Rectal smooth muscle tissue (tissue), 1 donor: ENCODE data around the gene RFXANK.
"Not testable (repeated sequence)": the region's sequence is repeated elsewhere in the genome, so short reads cannot be mapped to it uniquely, and the experiment has no call there.

Experiments
- H3K27ac ChIP-seq: one replicate; pipeline ENCODE4 v1.7.0; 2013; ENCODE audit warnings: low read depth, low read length, inconsistent platforms
- H3K27me3 ChIP-seq: one replicate; pipeline ENCODE4 v1.7.0; 2013; ENCODE audit warnings: low read length; ENCODE audit not compliant: control insufficient read depth, insufficient read depth
- H3K36me3 ChIP-seq: one replicate; pipeline ENCODE4 v1.7.0; 2013; ENCODE audit warnings: low read length; ENCODE audit not compliant: control insufficient read depth, insufficient read depth
- H3K4me1 ChIP-seq: one replicate; pipeline ENCODE4 v1.7.0; 2013; ENCODE audit warnings: low read length; ENCODE audit not compliant: control insufficient read depth, insufficient read depth
- H3K4me3 ChIP-seq: one replicate; pipeline ENCODE4 v1.7.0; 2013; ENCODE audit warnings: low read length
- H3K9ac ChIP-seq: one replicate; pipeline ENCODE4 v1.7.0; 2013; ENCODE audit warnings: low read length

RFXANK gene

DNA sequence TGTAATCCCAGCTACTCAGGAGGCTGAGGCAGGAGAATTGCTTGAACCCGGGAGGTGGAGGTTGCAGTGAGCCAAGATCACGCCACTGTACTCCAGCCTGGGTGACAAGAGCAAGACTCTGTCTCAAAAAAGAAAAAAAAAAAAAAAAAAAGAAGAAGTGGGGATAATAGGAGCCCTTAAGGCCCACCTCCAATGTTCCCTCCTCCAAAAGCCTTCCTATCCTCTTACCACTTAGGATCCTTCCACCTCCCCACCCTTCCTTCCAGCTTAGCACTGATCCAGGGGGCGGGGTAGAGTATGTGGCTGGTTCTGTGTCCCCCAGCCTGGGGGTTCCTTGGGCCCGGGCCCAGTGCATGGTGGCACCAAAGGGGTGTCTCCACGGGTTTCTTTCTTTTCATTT lies 18.8 kb upstream of the RFXANK start:
- H3K4me3 ChIP-seq, H3K27me3 ChIP-seq, H3K4me1 ChIP-seq, H3K36me3 ChIP-seq, H3K9ac ChIP-seq, H3K27ac ChIP-seq: not testable (repeated sequence)

DNA sequence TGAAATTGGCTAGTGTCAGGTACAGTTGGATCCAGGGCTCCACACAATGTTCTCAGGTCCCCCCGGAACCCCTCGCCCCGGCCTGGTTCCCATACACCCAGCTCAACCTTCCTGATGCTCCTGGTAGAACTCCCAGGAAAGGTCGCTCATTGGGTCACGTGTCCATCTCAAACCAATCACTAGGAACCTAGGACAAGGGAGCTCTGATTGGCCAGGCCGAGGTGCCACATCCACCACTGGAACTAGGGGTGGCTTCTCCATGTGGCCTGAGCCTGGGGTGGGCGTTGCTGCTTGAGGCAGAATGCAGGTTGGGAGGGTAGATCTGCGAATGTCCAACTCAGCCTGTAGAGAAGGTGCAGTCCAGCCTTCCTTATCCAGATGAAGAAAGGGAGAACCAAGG lies 15.1 kb upstream of the RFXANK start:
- no peak overlapping the region for H3K27ac ChIP-seq
- H3K4me1 ChIP-seq: no peaks in the 10 kb centered on the region
- H3K4me3 ChIP-seq: no peak overlapping the region
- no peaks in the 10 kb centered on the region for H3K27me3 ChIP-seq
- no peak overlapping the region for H3K9ac ChIP-seq
- H3K36me3 ChIP-seq: peaks cover 13% of the 10 kb centered on the region

DNA sequence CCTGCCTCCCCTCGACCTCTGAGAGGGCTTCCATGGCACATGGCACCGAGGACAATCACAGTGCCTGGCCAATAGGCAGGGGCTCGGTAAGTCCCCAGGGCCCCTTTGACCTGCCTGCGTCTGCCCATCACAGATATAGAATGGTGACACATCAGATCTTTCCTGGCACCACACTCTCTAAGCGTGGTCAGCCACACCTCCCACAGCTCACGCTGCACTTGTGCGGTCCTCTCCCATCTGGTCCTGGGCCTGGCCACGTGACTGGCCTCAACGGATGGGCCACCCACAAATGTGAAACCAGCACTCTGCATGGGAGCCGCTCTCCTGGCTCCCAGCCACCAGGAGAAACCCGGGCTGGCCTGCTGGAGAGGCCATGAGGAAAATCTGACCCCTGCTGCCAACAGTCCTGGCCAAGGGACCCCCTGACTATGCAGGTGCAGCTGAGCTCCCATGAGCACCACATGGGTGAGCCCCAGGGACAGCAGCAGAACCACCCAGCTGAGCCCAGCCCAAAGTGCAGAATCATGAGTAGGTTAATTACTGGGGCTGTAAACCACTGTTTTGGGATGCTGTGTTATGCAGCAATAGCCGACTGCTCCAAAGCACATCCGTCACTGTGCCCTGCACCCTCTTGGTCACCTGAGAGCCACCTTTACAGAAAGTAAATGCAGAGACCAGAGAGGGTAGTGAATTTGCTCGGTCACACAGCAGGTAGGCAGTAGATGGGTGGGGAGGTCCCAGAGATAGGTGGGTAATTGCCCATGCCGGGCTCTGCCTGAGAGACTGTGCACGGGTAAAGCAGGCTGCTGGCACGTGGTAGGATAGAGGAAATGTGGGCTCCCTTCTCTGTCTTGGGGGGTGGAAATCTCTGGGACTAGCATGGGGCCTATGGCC lies 12.3 kb upstream of the RFXANK start:
- Histone ChIP-seq H3K4me3 (no peak overlapping the region), H3K4me1 (no peaks in the 10 kb centered on the region), H3K9ac (no peak overlapping the region), H3K36me3 (peaks cover 21% of the 10 kb centered on the region), H3K27ac (no peak overlapping the region), H3K27me3 (no peaks in the 10 kb centered on the region)

DNA sequence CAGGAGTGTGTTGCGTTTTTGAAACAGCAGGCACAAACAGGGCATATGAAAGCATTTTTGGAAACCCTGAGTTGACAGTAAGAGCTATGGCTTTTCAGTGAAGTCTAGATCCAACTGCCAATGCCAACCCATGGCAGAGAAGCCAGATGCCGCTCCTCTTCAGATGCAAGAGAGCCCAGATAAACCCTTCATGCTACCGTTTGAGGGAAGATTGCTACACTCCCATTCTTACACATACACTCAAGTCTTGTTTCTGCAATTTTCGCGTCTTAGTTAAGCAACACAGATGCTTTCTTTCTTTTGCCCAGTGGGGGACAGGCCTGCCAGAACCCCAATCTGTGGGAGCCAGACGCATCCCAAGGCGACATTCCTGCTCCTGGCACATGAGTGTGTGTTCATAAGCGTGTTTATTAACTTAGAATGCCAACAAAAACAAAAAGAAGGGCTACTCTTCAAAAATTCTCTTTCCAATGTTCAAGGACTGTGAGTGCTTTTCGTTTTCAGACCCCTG lies 10.5 kb upstream of the RFXANK start:
- Histone ChIP-seq H3K4me3 (no peak overlapping the region), H3K36me3 (peaks cover 20% of the 10 kb centered on the region), H3K4me1 (no peaks in the 10 kb centered on the region)

DNA sequence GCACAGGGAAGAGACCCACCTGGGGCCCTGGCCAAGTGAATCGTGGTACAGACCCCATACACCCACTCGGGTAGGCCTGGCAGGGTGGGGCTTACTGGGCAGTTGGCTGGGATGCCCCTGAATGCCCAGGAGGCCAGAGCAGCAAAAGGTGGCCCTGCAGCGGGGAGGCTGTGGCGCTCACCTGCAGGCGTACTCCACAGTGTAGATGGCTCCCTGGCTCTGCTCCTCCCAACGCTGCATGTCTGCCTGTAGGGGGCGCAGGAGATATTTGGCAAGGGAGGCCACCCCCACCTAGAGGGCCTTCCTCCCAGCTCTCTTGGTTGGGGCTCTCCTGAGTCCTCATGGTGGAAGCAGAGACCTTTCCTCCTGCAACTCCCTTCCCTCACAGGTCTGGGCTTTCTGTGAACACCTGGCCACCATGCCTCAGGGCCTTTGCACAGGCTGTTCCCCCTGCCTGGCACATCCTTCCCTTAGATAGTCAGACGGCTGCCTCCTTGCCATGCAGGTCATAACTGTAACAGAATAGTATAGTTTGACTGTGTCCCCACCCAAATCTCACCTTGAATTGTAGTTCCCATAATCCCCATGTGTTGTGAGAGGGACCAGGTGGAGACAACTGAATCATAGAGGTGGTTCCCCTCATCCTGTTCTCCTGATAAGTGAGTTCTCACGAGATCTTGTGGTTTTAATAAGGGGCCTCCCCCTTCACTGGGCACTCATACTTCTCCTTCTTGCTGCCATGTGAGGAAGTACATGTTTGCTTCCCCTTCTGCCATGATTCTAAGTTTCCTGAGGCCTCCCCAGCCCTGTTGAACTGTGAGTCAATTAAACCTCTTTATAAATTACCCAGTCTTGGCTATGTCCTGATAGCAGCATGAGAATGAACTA lies 6.0 kb upstream of the RFXANK start:
- Histone ChIP-seq H3K9ac (no peak overlapping the region), H3K4me1 (peaks cover 15% of the 10 kb centered on the region)

More for the DNA sequence above, 10.5 kb upstream of the RFXANK start:
- no peak overlapping the region for H3K9ac ChIP-seq
- no peaks in the 10 kb centered on the region for H3K27me3 ChIP-seq
- no peak overlapping the region for H3K27ac ChIP-seq

DNA sequence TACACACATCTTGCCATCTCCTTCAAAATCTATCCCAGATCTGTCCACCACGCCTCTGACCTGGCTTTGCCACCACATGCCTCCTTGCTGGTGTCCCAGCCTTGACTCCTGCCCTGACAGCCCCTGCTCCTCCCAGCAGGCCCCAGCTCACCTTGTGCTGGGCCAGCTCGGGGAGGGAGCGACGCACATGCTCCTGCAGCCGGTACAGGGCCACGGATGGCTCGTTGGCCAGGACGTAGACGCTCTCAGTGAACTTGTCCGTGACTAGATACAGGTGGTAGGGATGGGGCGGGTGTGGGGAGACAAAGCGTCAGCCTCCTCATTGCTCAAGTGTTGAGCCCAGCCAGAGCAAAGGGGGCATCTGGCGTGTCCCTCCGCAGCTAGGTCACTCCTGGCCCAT lies 5.3 kb upstream of the RFXANK start:
- Histone ChIP-seq H3K36me3 (peaks cover 9% of the 10 kb centered on the region), H3K27me3 (no peaks in the 10 kb centered on the region)

More for the DNA sequence above, 6.0 kb upstream of the RFXANK start:
- H3K27ac ChIP-seq: no peak overlapping the region
- no peak overlapping the region for H3K4me3 ChIP-seq
- no peaks in the 10 kb centered on the region for H3K27me3 ChIP-seq
- peaks cover 9% of the 10 kb centered on the region for H3K36me3 ChIP-seq

DNA sequence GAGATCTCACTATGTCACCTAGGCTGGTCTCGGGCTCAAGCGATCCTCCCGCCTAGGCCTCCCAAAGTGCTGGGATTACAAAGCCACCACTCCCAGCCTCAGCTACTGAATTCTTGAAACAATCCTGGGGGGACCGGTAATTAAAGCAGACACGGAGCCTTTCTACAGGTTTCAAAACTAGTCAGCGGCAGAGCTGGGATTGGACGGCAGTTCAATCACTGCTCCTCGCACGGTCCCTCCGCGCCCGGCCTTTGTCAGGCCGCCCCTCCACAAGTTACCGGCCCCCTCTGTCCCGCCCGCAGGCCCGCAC lies 335 bp upstream of the RFXANK start:
- H3K36me3 ChIP-seq: peaks cover under 1% of the 10 kb centered on the region
- peaks cover 17% of the 10 kb centered on the region for H3K4me1 ChIP-seq

More for the DNA sequence above, 5.3 kb upstream of the RFXANK start:
- Histone ChIP-seq H3K27ac (no peak overlapping the region), H3K9ac (no peak overlapping the region), H3K4me1 (peaks cover 17% of the 10 kb centered on the region), H3K4me3 (no peak overlapping the region)

DNA sequence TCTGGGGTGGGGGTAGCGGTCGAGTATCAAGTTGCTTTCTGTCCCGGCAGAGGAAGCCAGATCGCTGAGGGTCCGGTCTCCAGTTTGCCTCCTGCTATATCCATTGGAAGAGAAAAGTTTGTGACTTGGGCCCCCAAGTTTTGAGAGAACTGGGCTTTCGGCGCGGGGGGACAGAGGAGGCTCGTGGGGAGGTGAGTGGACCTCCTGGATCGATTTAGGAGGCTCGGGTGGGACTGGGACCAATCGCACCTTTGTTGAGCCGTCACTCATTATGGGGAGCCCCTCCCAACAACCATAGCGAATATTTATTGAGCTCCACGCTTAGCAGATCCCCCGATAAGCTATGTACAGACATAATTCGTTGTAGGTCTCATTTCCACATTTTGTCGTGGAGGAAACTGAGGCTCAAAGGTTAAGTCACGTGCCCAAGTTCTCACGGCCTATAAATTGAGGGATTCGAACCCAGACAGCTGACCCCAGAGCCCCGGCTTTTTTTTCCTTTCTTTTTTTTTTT lies 909 bp downstream of the RFXANK start:
- H3K9ac ChIP-seq: peak overlapping the region; percentile 73
- peaks cover 17% of the 10 kb centered on the region for H3K4me1 ChIP-seq
- peaks cover 7% of the 10 kb centered on the region for H3K36me3 ChIP-seq
- peak overlapping the region; percentile 95 for H3K4me3 ChIP-seq
- no peaks in the 10 kb centered on the region for H3K27me3 ChIP-seq
- H3K27ac ChIP-seq: peak overlapping the region; percentile 70

More for the DNA sequence above, 335 bp upstream of the RFXANK start:
- Histone ChIP-seq H3K4me3 (peak overlapping the region; percentile 95), H3K9ac (peak overlapping the region; percentile 74), H3K27me3 (no peaks in the 10 kb centered on the region), H3K27ac (peak overlapping the region; percentile 99)

DNA sequence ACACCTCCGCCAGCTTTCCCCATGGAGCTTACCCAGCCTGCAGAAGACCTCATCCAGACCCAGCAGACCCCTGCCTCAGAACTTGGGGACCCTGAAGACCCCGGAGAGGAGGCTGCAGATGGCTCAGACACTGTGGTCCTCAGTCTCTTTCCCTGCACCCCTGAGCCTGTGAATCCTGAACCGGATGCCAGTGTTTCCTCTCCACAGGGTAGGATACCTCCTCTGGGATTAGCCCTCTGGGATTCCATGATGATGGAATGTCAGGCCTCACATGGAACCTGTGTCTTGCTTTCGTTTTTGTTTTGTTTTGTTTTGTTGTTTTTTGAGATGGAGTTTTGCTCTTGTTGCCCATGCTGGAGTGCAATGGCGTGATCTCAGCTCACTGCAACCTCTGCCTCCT lies 1.9 kb downstream of the RFXANK start:
- Histone ChIP-seq H3K36me3 (peaks cover 13% of the 10 kb centered on the region), H3K4me1 (peaks cover 17% of the 10 kb centered on the region), H3K9ac (no peak overlapping the region), H3K27ac (no peak overlapping the region), H3K27me3 (no peaks in the 10 kb centered on the region), H3K4me3 (peak overlapping the region; percentile 22)

DNA sequence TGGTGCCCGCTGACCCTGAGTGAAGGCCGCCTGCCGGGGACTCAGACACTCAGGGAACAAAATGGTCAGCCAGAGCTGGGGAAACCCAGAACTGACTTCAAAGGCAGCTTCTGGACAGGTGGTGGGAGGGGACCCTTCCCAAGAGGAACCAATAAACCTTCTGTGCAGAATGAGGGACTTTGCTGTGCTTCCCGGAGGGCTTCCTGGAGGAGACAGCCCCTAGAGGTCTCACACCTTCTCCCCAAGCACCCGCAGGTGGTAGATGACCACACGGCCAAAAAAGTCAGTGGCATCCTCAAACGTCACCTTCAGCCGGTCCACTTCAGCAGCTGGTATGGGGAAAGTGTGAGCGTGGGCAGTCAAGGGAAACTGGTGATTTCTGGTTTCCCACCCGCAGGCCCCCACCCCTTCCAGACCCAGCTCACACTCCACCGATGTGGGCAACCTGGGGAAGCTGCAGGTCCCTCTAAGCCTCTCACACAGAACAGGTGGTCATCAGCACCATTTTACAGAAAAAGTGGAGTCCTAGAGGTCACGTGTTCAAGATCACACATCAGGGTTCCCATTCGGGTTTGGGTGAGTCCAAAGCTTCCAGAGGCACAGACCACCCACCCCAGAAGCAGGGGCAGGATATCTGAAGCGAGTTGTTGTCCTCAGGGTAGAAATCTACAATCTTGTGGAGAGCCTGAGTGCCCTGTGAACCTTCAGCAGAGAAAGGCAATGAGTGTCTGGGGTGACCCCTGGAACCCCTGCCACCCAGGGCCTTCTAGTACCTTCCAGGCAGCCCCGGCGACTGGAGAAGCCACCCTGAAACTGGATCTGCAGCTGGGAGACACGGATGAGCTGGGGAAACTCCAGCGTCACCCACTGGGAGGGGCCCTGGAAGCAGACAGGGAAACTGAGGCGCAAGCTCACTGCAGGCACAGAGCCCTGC lies 9.9 kb downstream of the RFXANK start:
- peak overlapping the region; percentile 72 for H3K4me3 ChIP-seq
- H3K27me3 ChIP-seq: no peaks in the 10 kb centered on the region
- peaks cover 5% of the 10 kb centered on the region for H3K4me1 ChIP-seq
- H3K9ac ChIP-seq: peak overlapping the region; percentile 49
- H3K27ac ChIP-seq: no peak overlapping the region
- peaks cover 9% of the 10 kb centered on the region for H3K36me3 ChIP-seq

DNA sequence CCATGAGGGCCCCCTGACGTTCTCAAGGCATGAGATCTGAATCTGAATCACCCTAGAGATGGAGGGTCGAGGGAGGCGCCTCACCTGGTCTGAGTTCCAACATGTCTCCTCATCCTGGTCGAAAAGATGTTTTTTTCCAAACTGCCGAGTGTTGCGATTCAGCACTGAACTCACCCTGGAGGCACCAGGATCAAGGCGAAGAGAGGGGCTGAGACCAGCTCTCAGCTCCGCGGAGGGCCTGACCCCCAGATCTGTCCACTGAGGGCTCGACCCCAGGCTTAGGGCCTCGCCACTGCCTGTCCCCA lies 10.6 kb downstream of the RFXANK start:
- Histone ChIP-seq H3K4me3 (peak overlapping the region; percentile 72), H3K4me1 (peaks cover 5% of the 10 kb centered on the region), H3K27ac (peak overlapping the region; percentile 38), H3K36me3 (peaks cover 7% of the 10 kb centered on the region), H3K9ac (peak overlapping the region; percentile 49), H3K27me3 (no peaks in the 10 kb centered on the region)
